ENCODE data around the gene PGAP6.

GRCh38 chr16:363766-364490 is 17.9 kb downstream of the PGAP6 start:
- TF ChIP-seq CTCF (conservative IDR thresholded peaks at IDR 0.05; ENCODE audit: low read depth, low read length) (no peak), SMC3 (IDR thresholded peaks at IDR 0.05; ENCODE audit: low read depth, low read length) (no peak), POLR2A (IDR thresholded peaks at IDR 0.05; ENCODE audit: low read depth, low read length) (no peak), MXI1 (IDR thresholded peaks at IDR 0.05; ENCODE audit: borderline replicate concordance, low read depth, low read length) (no peak), MAZ (IDR thresholded peaks at IDR 0.05; ENCODE audit: borderline replicate concordance, low read depth, low read length) (no peak), CEBPB (IDR thresholded peaks at IDR 0.05; ENCODE audit: low read depth, low read length) (no peak)
